GM04504 (cell line): ENCODE measurements around the gene CEP76.
A peak's percentile ranks its signal among the peaks of the same experiment; 100 is the strongest.

Experiments used
- DNase-seq: peaks from one replicate; pipeline ENCODE4 v3.0.0-alpha.2; 2012; ENCODE audit warnings: low read depth

The CEP76 gene

DNA sequence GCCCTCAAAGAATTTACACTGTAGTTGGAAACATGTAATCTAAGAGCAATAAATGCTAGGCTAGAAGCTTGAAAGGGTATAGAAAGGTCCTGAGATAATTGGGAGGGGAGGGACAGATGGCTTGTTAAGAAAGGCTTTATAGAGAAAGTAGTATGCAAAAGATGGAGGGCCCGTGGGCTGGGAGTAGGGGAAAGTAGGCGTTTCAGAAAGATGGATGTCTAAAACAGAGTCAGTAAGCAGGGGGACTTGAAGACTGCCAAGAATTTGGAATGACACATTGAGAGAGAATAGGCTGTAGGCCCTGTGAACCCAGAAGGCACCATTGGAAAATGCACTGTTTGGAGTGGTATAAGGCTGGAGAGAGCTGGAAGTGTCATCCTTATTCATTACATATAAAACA is 1.1 kb upstream of the CEP76 start:
- DNase-seq, result no peak

GRCh38 chr18:12703096-12703567 is 609 bp upstream of the CEP76 start:
- no peak for DNase-seq

DNA sequence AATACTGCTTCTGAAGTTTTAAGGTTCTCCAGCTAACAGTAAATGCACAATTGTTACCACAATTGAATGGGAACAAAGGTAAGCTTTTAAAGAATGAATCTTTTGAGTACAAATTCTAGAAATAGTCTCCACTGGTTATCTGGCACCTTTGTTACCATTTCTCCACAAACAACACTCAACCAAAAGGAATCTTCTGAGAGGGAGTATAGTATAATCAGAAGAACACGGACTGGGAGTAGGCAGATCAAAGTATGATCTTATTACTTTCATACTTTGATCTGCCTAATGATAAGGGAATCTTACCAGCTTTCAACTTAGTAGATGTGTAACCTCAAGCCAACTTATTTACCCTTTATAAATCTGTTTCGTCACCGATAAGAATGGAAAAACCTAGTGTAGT is 1.4 kb downstream of the CEP76 start:
- no peak for DNase-seq

GRCh38 chr18:12699747-12700146 is 2.8 kb downstream of the CEP76 start:
- DNase-seq, result no peak

- no peak for DNase-seq
Measured at GRCh38 chr18:12694032-12694431, 8.5 kb downstream of the CEP76 start.

DNA sequence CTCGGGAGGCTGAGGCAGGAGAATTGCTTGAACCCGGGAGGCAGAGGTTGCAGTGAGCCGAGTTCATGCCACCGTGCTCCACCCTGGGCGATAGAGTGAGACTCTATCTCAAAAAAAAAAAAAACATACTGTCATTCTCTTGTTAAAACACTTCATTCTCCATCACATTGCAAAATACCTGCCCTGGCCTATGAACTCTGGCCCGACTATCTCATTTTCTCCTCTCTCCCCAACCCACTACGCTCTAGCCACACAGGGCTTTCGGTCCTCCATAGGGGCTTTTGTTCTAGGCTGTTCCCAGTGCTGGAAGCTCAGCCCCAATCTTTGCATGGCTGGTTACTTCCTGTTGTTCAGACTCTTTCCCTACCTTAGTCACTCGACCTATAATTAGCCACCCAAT is 10.3 kb downstream of the CEP76 start:
- DNase-seq, result no peak

- no peak for DNase-seq
Measured at GRCh38 chr18:12689256-12689850, 13.2 kb downstream of the CEP76 start.

DNA sequence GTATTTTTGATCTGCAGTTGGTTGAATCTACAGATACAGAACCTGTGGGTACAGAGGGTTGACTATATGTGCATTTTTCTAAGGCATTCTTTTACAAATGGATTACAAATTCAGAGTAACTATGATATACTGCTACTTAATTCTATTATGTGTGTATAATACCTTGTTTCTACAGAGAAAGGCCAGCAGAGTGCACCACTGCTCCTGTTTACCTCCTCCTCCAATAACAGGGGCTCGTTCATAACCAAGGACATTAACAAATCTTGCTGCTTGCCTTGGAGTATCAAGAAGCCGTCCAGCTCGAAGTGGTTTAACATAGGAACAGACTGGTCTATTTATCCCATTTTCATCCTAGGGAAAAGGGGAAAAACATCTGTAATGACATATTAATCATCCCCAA is 16.4 kb downstream of the CEP76 start:
- no peak for DNase-seq

- no peak for DNase-seq
Measured at GRCh38 chr18:12679183-12679786, 23.2 kb downstream of the CEP76 start.

DNA sequence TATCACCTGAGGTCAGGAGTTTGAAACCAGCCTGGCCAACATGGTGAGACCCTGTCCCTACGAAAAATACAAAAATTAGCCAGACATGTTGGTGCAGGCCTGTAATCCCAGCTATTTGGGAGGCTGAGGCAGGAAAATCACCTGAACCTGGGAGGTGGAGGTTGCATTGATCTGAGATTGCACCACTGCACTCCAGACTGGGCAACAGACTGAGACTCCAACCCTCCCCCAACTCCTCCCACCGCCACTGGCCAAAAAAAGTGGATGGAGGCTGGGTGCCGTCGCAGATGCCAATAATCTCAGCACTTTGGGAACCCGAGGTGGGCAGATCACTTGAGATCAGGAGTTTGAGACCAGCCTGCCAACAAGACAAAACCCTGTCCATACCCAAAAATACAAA is 34.5 kb downstream of the CEP76 start:
- no peak for DNase-seq

- peak; percentile 53 for DNase-seq
Measured at GRCh38 chr18:12659904-12660605, 42.5 kb downstream of the CEP76 start.

DNA sequence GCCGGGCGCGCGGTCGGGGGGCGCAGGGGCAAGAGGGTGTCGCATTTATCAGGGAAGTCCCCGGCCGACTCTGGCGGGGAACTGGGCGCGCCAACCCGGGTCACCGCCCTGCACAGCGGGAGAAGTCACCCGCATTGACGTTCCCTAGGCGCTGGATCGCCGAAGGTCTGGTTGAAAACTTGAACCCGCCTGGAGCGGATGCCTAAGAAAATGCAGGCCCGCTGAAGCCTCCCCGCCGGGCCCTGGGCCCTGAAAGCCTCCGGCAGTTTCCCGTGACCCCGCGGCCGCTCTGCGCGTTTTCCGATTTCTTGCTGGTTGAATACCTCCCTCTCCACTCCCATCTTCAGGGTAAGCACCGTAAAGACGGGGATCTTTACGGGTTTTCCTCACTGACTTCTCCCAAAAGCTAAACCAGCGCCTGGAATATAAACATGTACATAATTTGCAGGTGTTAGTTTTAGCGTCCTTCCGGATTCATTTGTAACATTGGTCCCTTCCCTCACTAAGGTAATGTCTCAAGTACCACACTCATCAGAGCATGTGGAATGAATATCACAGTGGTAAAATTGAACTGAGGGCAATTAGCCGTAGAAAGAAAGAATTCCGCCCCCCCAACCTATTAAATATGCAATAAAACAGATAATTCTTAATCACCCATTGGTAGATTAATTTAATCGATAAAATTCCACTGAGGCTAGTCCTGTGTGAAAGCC is 43.9 kb downstream of the CEP76 start:
- no peak for DNase-seq

DNA sequence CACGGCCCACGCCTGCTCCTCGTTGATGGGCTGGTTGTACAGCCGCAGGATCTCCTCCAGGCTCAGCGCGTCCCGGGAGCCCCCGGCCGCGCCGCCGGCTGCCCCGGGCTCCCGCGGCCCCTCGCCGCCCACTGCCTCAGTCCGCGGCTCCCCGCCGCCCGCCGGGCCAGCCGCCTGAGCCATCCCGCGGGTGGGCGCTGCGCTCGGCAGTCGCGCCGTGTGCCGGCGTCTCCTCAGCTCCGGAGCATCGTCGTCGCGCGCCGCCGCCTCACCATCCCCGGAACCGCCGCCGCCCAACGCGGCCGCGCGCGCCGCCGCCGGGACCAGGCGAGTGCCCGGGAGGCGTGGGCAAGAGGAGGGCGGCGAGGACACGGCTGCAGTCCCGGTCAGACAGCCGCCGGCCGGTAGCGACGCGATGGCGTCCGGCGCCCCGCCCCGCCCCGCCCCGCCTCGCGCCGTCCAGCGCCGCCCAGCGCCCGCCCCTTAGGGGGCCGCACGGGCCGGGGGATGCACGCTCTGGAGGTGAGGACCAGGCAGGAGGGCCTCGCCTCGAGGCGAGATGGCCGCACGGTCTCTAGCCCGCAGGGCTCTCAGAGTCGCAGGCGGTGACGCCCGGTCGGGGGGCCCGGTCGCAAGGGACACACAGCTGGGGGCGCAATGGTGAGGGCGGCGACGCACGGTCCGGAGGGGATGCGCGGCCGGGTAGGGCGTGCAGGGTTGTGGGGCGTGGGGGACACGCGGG is 44.7 kb downstream of the CEP76 start, which contains the start of gene SPIRE1:
Gene SPIRE1 (minus strand): TSS at position 424 of the 742 bp plus-strand sequence. CDS start 241 bp downstream, at position 183.
- peak; percentile 48 for DNase-seq

GRCh38 chr18:12656938-12657683 is 45.4 kb downstream of the CEP76 start:
- DNase-seq, result peak; percentile 24

DNA sequence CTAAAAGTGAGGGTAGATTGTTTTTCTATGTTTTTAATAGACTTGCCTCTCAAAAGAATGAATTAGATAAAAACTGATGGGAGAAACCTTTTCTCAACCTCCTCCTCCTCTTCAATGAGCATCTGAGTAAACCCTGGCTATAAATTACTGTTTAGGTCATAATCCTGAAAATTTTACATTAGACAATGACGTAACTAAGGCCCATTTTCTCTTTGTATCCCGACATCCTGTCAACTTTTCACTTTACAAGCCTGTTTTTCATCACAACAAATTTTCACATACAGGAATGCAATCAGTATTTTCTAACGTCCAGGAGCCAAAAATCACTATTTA is 46.0 kb downstream of the CEP76 start:
- DNase-seq, result no peak

DNA sequence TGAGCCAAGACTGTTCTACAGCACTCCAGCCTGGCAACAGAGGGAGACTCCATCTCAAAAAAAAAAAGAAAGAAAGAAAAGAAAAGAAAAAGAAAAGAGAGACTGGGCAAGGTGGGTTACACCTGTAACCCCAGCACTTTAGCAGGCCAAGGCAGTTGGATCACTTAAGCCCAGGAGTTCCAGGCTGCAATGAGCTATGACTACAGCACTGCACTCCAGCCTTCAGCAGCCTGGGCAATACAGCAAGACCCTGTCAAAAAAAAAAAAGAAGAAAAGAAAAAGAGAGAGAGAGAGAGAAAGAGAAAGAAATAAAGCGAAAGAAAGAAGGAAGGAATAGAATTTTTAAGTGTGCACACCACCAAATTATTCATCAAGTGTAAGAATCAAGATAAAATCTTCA is 47.6 kb downstream of the CEP76 start:
- DNase-seq, result no peak

GRCh38 chr18:12652861-12653401 is 49.6 kb downstream of the CEP76 start:
- DNase-seq, result no peak

GRCh38 chr18:12651651-12652050 is 50.9 kb downstream of the CEP76 start:
- DNase-seq, result no peak

DNA sequence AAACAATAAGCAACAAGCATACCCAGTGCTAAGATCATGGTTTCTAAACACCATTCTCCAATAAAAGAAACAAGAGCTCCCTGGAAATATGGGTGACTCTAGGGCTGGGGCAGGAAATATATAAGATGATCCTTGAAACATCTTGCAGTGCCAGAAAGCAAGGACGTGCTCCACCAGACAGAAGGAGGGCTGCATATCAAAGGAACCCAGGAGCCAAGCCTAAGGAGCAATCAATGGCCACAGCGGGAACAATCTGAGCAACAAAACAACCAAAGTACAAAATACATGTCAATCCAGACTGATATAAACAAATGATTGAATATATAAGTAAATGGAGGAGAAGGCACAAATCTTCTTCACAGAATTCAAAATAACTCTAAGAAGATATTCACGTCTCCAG is 54.8 kb downstream of the CEP76 start:
- DNase-seq, result no peak

DNA sequence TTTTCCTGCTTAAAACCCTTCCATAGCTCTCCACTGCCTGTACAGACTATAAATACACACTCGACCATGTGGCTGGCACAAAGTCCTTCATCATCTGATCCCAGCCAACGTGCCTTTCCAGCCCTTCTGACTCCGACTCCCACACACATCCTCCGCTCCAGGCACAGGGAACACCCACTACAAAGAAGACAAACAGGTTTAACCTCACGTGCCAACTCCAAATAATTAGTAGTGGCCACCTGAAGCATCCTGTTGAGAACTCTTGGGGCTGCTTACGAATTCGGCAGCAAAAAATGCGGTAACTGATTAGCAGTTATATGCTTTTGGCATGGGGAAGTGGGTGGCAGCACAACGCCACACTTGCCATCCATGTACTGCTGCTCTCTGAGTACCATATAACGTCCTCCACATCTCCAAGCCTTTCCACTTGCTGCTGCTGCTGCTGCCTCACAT is 56.7 kb downstream of the CEP76 start:
- DNase-seq, result no peak

- no peak for DNase-seq
Measured at GRCh38 chr18:12645254-12645653, 57.3 kb downstream of the CEP76 start.
